ENCODE results near the gene GPR137.

- no peak for TF ChIP-seq CTCF (IDR thresholded peaks at IDR 0.05; ENCODE audit: poor library complexity, severe bottlenecking)
- no peak for TF ChIP-seq EP300 (conservative IDR thresholded peaks at IDR 0.05; ENCODE audit: poor library complexity, severe bottlenecking)
- no peak for TF ChIP-seq REST (IDR thresholded peaks at IDR 0.05; ENCODE audit: borderline replicate concordance)
- TF ChIP-seq SMC3 (conservative IDR thresholded peaks at IDR 0.05; ENCODE audit: poor library complexity), result no peak
Observed at GRCh38 chr11:64267207-64267945, 18.3 kb upstream of the GPR137 start.

Data from neural cell (in vitro differentiated cells).